Measurements from ENCODE around the gene TSPAN18. TPM values are rescaled to one million over a fixed set of nuclear protein-coding genes. Genes with fewer than 3 reads are reported as not detected.

Gene TSPAN18
- total and polyA plus RNA-seq, 2 experiments from 2014 or later: 6.0 to 10.6 TPM

- Histone ChIP-seq H4K20me1 (replicated peaks; ENCODE audit: insufficient read depth) (no peaks in the 10 kb centered on the region; the same call in 1 of the 2 replicates), H3K27ac (ENCODE audit: low read depth) (no peak overlapping the region), H3F3A (replicated peaks; ENCODE audit: low read depth) (no peaks in the 10 kb centered on the region), H3K4me2 (no peak overlapping the region), H3K36me3 (ENCODE audit: insufficient read depth) (no peaks in the 10 kb centered on the region), H3K9me2 (ENCODE audit: insufficient read depth) (no peaks in the 10 kb centered on the region), H3K4me3 (no peak overlapping the region), H3K27me3 (ENCODE audit: insufficient read depth) (no peaks in the 10 kb centered on the region), H3K4me1 (ENCODE audit: insufficient read depth) (peaks cover 30% of the 10 kb centered on the region), H2AFZ (no peak overlapping the region), H3K79me2 (replicated peaks; ENCODE audit: insufficient read depth) (no peaks in the 10 kb centered on the region)
- Mint-ChIP-seq H3K4me3 (no peak overlapping the region), H3K27ac (no peak overlapping the region), H3K36me3 (ENCODE audit: low read depth) (no peaks in the 10 kb centered on the region), H3K9me3 (no peaks in the 10 kb centered on the region), H3K4me1 (peaks cover 18% of the 10 kb centered on the region), H3K27me3 (ENCODE audit: insufficient read depth, low read depth, poor library complexity) (peaks cover 2% of the 10 kb centered on the region)
- TF ChIP-seq CREB1 (CRISPR knock-in tag; IDR thresholded peaks at IDR 0.05; ENCODE audit: low read depth) (no peak), ZNF462 (CRISPR knock-in tag; IDR thresholded peaks at IDR 0.05) (no peak), CTCF (conservative IDR thresholded peaks at IDR 0.05; ENCODE audit: low read depth in 2 of 2) (no peak), REST (IDR thresholded peaks at IDR 0.05; ENCODE audit: unreplicated experiment) (no peak), NANOG (IDR thresholded peaks at IDR 0.05; ENCODE audit: borderline replicate concordance) (no peak), EZH2 (IDR thresholded peaks at IDR 0.05; ENCODE audit: low read depth, unreplicated experiment) (no peak), EZH2phosphoT487 (IDR thresholded peaks at IDR 0.05; ENCODE audit: unreplicated experiment) (no peak), POLR2AphosphoS5 (IDR thresholded peaks at IDR 0.05; ENCODE audit: low read depth) (no peak), ETS1 (IDR thresholded peaks at IDR 0.05) (no peak), ZNF331 (CRISPR knock-in tag; IDR thresholded peaks at IDR 0.05; ENCODE audit: low read depth) (no peak), JUNB (IDR thresholded peaks at IDR 0.05; ENCODE audit: unreplicated experiment) (no peak), ZNF114 (CRISPR knock-in tag; IDR thresholded peaks at IDR 0.05) (no peak)
- ATAC-seq (no peak), DNase-seq (ENCODE audit: low spot score) (no peak)
These were observed 147.5 kb downstream of the TSPAN18 start for GRCh38 chr11:44874284-44874683.

Data from GM23338 (cell line).